ENCODE data around the gene ARHGEF11. TPM values are rescaled to one million over a fixed set of nuclear protein-coding genes. Genes with fewer than 3 reads are reported as not detected.
A peak's percentile ranks its signal among the peaks of the same experiment; 100 is the strongest.

ARHGEF11 gene
- total and polyA plus RNA-seq, 12 donors: 10.4 to 34.5 (median 26.8) TPM

- H3K4me3 ChIP-seq: no peak overlapping the region
- H3K4me1 ChIP-seq: peaks cover 0 to 19% (median 7%) of the 10 kb centered on the region in 9 donors
- ATAC-seq (no peak), DNase-seq (no peak)
- no peaks in the 10 kb centered on the region for H3K9me3 ChIP-seq
- 77 to 86% methylated on average over 4 of the region's 4 CpGs for WGBS, 2 donors
- H3K27ac ChIP-seq: no peak overlapping the region
- TF ChIP-seq CTCF (IDR thresholded peaks at IDR 0.05): no peak
- intact Hi-C loops (cut with DNase I): loop anchor here in 3 of 10 donors (2.0 kb wide), 1 partner anchor 65 kb away; no protein-coding TSS in a partner anchor
- H3K27me3 ChIP-seq: no peaks in the 10 kb centered on the region
- no peaks in the 10 kb centered on the region for H3K36me3 ChIP-seq
Observed at GRCh38 chr1:157091668-157092273, 46.2 kb upstream of the ARHGEF11 start.

- Histone ChIP-seq H3K27ac (no peak overlapping the region), H3K4me1 (peaks cover 0 to 19% (median 7%) of the 10 kb centered on the region in 9 donors), H3K9me3 (no peaks in the 10 kb centered on the region), H3K4me3 (no peak overlapping the region), H3K27me3 (no peaks in the 10 kb centered on the region), H3K36me3 (no peaks in the 10 kb centered on the region)
- TF ChIP-seq CTCF (IDR thresholded peaks at IDR 0.05): no peak
- intact Hi-C loops (cut with DNase I): loop anchor here in 2 of 10 donors (2.0 kb wide), 1 partner anchor 66 kb away; no protein-coding TSS in a partner anchor
- 87 to 91% methylated on average over 4 of the region's 4 CpGs for WGBS, 2 donors
- ATAC-seq: no peak
- no peak for DNase-seq
Observed at GRCh38 chr1:157091186-157091585, 45.6 kb upstream of the ARHGEF11 start.

GRCh38 chr1:157090771-157091170 lies 45.2 kb upstream of the ARHGEF11 start:
- H3K27ac ChIP-seq: no peak overlapping the region
- TF ChIP-seq CTCF (IDR thresholded peaks at IDR 0.05): no peak

GRCh38 chr1:157090196-157090647 lies 44.7 kb upstream of the ARHGEF11 start:
- peak; percentile 82 to 93 (median 88) for ATAC-seq
- Histone ChIP-seq H3K36me3 (no peaks in the 10 kb centered on the region), H3K4me3 (no peak overlapping the region), H3K9me3 (no peaks in the 10 kb centered on the region), H3K27me3 (no peaks in the 10 kb centered on the region), H3K27ac (no peak overlapping the region), H3K4me1 (peaks cover 0 to 19% (median 7%) of the 10 kb centered on the region in 9 donors)
- peak; percentile 87 to 90 for DNase-seq
- TF ChIP-seq CTCF (IDR thresholded peaks at IDR 0.05): peak; percentile 88 to 99 (median 95)
- intact Hi-C loops (cut with DNase I): loop anchor here in 9 of 10 donors (1.0 to 2.0 kb wide), 3 partner anchors 65 to 67 kb away; no protein-coding TSS in a partner anchor
- WGBS, 2 donors: 14 to 17% methylated on average over 10 of the region's 10 CpGs

More at GRCh38 chr1:157090771-157091170, 45.2 kb upstream of the ARHGEF11 start:
- 63 to 69% methylated on average over 3 of the region's 3 CpGs for WGBS, 2 donors
- peak in 2 of 8 donors; percentile 3 to 5 for ATAC-seq
- Histone ChIP-seq H3K9me3 (no peaks in the 10 kb centered on the region), H3K4me1 (peaks cover 0 to 19% (median 7%) of the 10 kb centered on the region in 9 donors), H3K36me3 (no peaks in the 10 kb centered on the region), H3K27me3 (no peaks in the 10 kb centered on the region), H3K4me3 (no peak overlapping the region)
- DNase-seq: no peak
- intact Hi-C loops (cut with DNase I): loop anchor here in 9 of 10 donors (1.0 to 2.0 kb wide), 3 partner anchors 65 to 66 kb away; no protein-coding TSS in a partner anchor

Data from heart right ventricle (tissue), 16 donors.